ENCODE results near the gene IL15RA. TPM values are rescaled to one million over a fixed set of nuclear protein-coding genes. Genes with fewer than 3 reads are reported as not detected.
"Not testable (repeated sequence)": the region's sequence is repeated elsewhere in the genome, so short reads cannot be mapped to it uniquely, and the experiment has no call there.

IL15RA gene
- total RNA-seq, 1 donor: 3.0 TPM

- no peak overlapping the region for H3K4me3 ChIP-seq (ENCODE audit: low read depth, low read length)
- no peak for DNase-seq (ENCODE audit: low read depth)
- TF ChIP-seq CTCF (IDR thresholded peaks at IDR 0.05; ENCODE audit: insufficient read depth, low read depth, low read length): no peak
These were observed 58.6 kb downstream of the IL15RA start for GRCh38 chr10:5918763-5919162.

GRCh38 chr10:5917305-5917704, 60.0 kb downstream of the IL15RA start:
- H3K4me3 ChIP-seq (ENCODE audit: low read depth, low read length): no peak overlapping the region
- TF ChIP-seq CTCF (IDR thresholded peaks at IDR 0.05; ENCODE audit: insufficient read depth, low read depth, low read length): no peak
- no peak for DNase-seq (ENCODE audit: low read depth)

GRCh38 chr10:5915451-5915850, 61.9 kb downstream of the IL15RA start:
- no peak overlapping the region for H3K4me3 ChIP-seq (ENCODE audit: low read depth, low read length)
- no peak for DNase-seq (ENCODE audit: low read depth)
- TF ChIP-seq CTCF (IDR thresholded peaks at IDR 0.05; ENCODE audit: insufficient read depth, low read depth, low read length): no peak

GRCh38 chr10:5913736-5914135, 63.6 kb downstream of the IL15RA start:
- TF ChIP-seq CTCF (IDR thresholded peaks at IDR 0.05; ENCODE audit: insufficient read depth, low read depth, low read length): no peak
- H3K4me3 ChIP-seq (ENCODE audit: low read depth, low read length): no peak overlapping the region
- DNase-seq (ENCODE audit: low read depth): peak; percentile 53

- no peak overlapping the region for H3K4me3 ChIP-seq (ENCODE audit: low read depth, low read length)
These were observed 65.7 kb downstream of the IL15RA start for GRCh38 chr10:5911670-5912069.

GRCh38 chr10:5910323-5911100, 66.8 kb downstream of the IL15RA start:
- no peak for DNase-seq (ENCODE audit: low read depth)
- TF ChIP-seq CTCF (IDR thresholded peaks at IDR 0.05; ENCODE audit: insufficient read depth, low read depth, low read length): no peak
- H3K4me3 ChIP-seq (ENCODE audit: low read depth, low read length): no peak overlapping the region

More at GRCh38 chr10:5911670-5912069, 65.7 kb downstream of the IL15RA start:
- no peak for TF ChIP-seq CTCF (IDR thresholded peaks at IDR 0.05; ENCODE audit: insufficient read depth, low read depth, low read length)
- no peak for DNase-seq (ENCODE audit: low read depth)

GRCh38 chr10:5908676-5909075, 68.7 kb downstream of the IL15RA start:
- not testable (repeated sequence) for H3K4me3 ChIP-seq (ENCODE audit: low read depth, low read length); DNase-seq (ENCODE audit: low read depth)
